SKM-1 treated with dmso at 0.1 percent for 144 hours (cell line): Measurements from ENCODE around the gene TMEM214.
A peak's percentile ranks its signal among the peaks of the same experiment; 100 is the strongest.

Source experiments
- DNase-seq: peaks from one replicate; lab custom pipeline; 2025; ENCODE audit not compliant: unreplicated experiment; lab: John Stamatoyannopoulos, UW

The TMEM214 gene, protein sequence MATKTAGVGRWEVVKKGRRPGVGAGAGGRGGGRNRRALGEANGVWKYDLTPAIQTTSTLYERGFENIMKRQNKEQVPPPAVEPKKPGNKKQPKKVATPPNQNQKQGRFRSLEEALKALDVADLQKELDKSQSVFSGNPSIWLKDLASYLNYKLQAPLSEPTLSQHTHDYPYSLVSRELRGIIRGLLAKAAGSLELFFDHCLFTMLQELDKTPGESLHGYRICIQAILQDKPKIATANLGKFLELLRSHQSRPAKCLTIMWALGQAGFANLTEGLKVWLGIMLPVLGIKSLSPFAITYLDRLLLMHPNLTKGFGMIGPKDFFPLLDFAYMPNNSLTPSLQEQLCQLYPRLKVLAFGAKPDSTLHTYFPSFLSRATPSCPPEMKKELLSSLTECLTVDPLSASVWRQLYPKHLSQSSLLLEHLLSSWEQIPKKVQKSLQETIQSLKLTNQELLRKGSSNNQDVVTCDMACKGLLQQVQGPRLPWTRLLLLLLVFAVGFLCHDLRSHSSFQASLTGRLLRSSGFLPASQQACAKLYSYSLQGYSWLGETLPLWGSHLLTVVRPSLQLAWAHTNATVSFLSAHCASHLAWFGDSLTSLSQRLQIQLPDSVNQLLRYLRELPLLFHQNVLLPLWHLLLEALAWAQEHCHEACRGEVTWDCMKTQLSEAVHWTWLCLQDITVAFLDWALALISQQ

DNA sequence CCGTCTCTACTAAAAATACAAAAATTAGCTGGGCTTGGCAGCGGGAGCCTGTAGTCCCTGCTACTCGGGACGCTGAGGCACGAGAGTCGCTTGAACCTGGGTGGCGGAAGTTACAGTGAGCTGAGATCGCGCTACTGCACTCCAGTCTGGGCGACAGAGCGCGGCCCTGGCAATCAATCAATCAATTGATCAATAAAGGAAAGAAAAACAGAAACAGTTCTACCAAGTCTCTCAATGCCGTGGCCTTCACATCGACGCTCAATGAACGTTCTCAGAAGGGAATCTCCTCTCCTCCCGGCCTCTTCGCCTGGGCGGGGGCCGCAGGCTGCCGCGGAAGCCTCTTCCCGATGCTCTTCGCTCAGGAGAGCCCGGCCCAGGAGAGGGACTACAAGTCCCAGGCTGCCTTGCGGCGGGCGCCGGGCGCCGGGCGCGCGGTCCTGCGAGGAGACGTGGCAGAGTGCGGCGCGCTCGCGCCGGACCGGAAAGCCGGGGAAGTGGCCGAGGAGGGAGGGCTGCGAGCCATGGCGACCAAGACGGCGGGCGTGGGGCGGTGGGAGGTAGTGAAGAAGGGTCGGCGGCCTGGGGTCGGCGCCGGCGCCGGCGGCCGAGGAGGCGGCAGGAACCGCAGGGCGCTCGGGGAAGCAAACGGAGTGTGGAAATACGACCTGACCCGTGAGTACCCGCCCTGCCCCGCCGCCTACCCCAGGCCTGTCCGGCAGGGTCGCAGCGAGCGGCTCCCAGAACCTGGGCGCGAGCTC lies at the start of gene TMEM214:
Gene TMEM214, plus strand, starts transcription at position 471 of the 758 bp plus-strand sequence. Its CDS starts 51 bp downstream, at position 522.
- peak; percentile 80 for DNase-seq

DNA sequence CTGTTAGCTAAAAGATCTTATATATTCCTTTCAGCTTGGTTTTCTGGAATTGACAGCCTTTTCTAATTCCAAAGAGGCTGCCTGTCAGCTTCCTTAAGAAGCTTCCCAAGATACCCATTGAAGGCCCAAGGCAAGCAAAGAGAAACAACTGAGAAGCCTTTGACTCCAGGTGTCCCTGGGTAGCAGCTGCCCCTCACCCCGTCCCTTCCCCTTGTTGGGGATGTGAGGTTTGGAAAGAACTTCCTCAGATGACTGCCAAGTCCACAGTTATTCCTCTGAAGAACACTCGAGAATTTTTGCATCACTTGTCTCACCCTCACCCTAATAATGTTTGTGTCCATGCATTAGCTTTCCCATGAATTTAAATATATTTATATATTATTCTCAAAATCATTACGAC lies 49.0 kb upstream of the TMEM214 start:
- DNase-seq, result no peak

DNA sequence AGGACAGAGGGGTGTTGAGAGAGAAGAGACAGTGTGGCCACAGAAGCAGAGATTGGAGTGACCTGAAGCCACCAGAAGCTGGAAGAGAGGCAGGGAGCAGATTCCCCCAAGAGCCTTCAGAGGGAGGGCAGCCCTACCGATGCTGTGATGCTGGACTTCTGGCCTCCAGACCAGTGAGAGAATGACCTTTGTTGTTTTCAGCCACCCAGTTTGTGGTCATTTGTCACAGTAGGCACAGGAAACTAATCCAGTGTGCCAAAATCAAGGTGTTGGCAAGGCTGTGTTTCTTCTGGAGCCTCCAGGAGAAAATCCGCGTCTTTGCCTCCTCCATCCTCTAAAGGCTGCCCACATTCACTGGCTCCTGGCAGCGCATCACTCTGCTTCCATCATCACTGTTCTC lies 47.0 kb upstream of the TMEM214 start:
- DNase-seq, result no peak

DNA sequence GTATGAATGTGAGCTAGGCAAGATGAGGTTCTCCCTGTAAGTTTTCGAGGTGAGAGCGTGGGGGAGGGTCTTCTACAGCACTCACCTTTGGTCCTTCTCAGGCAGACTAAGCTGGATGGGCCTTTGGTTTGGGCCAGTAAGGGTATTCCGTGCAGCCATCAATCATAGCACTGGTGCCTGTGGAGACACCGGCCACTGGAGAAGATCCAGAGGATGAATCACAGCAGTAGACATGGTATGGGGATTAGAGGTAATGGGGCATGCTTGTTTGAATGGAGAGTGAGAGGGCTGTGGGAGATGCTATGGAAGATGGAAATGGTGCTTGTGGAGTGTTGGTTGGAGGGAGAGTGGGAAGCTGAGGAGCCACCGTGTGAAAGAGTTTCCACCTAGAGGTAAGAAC lies 46.2 kb upstream of the TMEM214 start:
- no peak for DNase-seq

DNA sequence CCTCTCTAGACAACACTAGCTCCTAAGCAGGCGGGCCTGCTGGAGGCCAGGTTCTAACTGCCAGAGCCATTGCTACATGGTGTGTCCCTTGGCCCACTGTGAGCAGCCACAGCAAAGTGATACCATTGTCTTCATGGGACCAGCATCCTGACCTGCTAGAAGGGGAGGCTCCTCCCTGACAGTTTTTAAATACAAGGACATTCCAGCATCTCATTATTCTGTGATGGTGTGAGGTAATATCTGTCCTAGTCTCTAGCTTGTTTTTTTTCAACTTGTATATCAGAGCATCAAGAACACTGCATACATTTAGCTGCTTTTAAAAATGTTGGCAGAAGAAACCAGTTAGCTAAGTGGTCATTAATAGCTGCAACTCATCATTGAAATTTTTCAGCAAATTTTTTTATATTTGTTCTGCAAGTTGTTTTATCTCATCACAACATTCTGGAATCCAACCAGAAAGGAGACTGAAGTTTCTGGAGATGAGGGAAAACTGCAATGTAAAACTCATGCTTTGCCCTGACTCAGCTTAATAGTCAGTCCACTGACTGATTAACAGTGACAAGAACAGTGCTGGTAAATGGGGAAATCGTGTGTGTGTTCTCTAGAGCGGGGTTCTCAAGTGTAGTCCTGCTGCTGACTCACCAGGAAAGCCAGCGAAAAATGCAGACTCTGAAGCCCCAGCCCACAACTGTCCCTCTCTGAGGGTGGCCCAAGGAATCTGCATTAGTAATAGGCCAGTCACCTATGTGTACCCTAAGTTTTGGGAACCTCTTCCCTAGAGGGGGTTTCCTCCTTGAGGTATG lies 44.5 kb upstream of the TMEM214 start:
- no peak for DNase-seq

DNA sequence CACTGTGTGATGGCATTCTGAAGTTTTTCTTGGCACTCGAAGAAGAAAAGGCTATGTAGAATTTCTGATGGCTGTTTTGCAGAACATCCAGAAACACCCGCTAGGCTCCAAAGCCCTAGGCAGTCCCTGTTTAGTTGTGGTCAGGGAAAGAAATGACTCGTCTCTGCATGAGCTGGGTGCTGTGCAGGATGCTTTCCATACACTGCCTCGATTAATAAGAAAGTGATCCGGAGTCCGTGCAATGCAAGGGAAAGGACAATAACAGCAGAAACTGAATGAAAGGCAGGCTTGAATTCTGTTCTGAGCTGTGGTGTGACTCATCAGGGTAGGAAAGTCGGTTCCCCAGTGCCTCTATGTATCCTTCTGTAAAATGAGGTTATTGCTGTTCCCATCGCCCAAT lies 43.6 kb upstream of the TMEM214 start:
- DNase-seq, result no peak

DNA sequence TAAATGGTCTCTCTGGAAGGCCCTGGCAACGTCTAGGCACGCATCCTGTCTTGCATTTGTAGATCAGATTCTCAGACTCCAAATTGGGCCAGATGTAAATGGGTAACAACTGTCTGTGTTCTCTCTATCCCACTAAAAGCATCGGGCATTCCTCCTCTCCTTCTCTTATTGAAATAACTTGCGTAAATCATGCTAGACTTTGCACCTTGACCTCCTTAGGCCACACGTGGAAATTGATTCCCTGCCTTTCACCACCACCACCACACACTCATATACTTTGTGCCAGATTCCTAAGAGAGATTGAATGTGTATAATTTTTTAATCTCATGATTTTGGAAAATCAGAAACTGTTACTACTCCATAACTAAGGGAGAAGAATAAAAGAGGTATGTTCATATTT lies 41.0 kb upstream of the TMEM214 start:
- DNase-seq, result no peak

DNA sequence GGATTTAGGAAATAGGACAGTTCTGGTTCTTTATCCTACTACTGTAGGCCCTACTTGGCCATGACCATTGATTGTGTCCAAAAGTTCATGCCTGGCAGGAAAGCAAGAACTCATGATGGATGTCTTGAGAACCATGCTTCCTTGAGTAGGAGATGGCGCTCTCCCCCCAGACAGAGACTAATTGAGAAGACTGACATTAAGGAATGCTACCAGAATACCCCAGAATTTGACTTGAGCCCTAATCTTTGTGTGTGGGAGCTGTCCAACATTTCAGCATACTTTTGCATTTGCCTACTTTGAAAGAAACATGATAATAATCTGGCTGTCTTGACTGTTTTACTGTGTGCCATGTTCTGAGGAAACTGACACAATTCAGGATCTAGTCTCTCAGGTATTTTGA lies 39.0 kb upstream of the TMEM214 start:
- no peak for DNase-seq

DNA sequence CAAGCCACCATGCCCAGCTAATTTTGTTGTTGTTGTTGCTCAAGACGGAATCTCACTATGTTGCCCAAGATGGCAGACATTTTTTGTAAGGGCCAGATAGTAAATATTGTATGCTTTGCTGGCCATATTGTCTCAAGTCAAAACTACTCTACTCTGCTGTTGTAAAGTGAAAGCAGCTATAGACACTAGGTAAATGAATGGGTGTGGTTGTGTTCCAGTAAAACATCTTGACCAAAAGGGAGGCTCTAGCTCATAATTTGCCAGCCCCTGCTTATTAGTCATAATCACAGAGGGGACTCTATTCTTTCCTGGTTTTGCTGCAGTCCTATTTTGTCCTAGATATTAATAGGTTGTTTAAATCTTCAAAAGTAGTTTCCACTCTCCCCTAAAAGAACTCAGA lies 37.8 kb upstream of the TMEM214 start:
- DNase-seq, result no peak

DNA sequence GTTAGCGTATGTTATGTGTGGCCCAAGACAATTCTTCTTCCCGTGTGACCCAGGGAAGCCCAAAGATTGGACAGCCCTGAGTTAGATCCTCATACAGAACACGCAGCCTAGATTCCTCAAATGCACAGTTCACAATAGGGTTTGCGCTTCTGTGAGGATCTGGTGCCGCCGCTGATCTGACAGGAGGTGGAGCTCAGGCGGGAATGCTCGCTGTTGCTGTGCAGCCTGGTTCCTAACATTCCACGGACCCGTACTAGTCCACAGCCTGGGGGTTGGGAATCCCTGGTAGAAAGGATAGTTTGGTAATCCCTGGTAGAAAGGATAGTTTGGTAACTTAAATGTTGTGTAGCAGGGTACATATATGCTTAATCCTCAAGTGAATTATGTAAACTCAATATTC lies 35.4 kb upstream of the TMEM214 start:
- DNase-seq, result no peak

DNA sequence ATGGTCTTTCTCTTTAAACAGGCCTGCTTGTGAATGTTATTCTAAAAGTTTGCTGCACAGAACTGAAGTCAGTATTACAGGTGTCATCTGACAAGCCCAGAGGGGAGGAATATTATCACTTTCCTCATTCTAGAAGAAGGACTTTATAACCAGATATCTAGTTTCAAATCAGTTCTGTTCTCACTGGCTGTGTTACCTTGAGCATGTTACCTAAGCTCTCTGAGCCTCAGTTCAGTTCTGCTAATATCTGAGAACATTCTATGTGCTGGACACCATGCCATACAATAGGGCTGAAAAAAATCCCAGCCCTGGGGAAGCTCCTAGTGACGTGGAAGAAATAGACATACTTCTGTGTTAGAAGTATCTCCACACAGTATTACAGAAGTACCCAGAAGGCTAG lies 34.4 kb upstream of the TMEM214 start:
- no peak for DNase-seq

DNA sequence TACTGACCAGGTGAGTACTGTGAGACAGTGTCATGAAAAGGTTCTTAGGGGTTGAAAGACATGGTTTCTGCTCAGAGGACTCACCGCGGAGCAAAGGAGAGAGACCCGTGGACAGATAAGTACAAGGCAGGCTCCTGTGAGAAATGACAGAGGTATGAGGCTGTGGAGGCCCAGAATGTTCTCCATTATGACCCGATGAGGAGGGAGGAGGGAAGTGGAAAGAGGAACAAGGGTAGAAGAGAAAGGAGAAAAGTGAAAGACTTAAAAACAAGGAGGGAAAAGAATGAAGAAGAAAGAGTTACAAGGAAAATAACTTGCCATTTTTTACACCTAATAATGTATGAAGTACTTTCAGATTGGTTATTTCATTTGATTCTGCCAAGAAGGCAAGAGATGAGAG lies 32.5 kb upstream of the TMEM214 start:
- DNase-seq, result peak; percentile 27

DNA sequence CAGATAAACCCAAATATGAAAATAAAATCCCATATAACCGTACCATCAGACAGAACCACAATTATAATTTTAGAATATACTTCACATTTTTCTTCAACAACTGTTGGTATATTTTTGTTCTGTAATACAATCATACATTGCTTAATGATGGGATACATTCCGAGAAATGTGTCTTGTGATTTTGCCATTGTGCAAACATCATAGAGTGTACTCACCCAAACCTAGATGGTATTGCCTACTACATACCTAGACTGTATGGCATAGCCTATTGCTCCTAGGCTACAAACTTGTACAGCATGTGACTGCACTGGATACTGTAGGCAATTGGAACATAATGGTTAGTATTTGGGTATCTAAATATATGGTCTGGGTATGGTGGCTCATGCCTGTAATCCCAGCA lies 31.8 kb upstream of the TMEM214 start:
- DNase-seq, result no peak

DNA sequence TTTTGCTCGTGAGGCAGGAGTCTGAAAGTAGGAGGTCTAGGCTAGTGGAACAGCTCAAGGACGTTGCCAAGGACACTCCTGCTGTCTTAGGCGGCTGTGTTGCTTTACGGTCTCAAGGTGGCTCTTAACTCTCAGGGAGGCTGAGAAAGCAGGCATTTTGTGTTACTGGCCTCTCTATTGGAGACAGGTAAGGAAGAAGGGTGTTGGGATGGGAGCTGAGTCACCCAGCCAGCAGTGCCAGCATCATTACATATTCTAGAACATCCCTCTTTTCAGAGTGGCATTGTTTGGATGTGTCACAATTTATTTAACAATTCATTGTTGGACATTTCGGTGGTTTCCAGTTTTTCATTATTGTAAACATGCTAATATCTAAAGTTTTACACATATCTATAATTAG lies 30.8 kb upstream of the TMEM214 start:
- DNase-seq, result no peak

DNA sequence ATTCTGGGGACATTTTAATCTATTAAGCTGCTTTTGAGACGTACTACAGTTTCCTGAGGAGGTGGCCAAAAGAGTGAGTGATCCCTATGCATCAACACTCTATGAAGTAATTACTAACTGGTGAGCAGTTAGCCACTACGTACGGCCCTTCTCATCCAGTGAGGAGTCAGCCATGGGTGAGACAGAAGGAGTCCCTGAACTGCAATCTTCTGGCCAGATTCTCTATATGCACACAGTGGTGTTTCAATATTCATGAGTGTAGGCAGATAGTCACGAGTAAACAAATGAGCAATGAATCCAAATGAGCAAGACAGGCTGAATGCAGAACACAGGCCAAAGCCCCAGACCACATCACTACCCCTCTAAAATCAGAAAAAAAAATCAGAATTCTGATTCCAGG lies 29.8 kb upstream of the TMEM214 start:
- DNase-seq, result no peak

DNA sequence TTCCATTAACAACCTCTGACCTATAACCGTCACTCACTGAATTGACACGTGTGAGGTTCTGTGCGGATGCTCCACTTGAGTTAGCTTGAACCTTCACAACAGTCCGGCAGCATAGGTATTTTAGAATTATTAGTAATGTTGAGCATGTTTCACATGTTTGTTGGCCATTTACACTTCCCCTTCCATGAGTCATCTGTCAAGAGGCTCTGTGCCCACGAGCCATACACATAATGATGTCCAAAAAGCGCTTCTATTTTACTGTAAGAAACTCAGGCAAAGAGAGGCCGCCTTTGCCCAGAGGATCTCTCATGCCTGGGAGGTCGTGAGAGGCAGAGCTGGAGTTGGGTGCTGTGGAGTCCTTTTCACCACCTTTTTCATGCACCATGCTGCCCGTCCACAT lies 28.9 kb upstream of the TMEM214 start:
- DNase-seq, result no peak

DNA sequence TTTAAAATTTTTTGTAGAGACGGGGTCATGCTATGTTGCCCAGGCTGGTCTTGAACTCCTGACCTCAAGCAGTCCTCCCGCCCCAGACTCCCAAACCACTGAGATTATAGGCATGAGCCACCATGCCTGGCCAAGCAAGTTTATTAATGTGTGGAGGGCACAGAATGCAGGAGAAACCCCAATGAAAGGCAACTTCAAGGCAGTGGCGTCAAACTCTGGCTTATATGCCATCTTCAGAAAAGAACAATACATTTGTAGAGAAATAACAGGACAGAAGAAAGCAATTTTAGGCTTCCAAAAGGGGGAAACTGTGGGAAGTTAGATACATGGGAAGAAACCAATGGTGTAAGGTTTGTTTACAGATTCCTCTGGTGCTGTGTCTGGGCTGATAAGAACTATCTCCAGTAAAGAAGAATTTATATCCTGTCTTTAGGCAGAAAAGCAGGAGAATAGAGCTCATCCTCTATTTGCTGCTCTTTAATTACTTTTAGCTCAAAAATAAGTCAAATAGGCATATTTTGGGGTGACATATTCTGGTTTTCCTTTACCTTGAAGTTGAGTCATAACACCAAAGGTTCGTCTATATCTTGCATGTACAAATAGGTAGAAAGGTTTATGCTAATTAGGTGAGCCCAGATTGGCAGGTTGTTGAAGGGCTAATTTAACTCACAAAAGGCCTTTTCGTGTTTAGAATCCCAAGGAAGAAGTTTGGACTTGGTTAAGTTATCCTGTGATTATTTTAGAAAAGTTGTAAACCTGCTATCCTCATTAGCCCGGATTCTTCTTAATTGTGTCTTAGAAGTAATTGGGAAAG lies 26.0 kb upstream of the TMEM214 start:
- DNase-seq, result no peak

DNA sequence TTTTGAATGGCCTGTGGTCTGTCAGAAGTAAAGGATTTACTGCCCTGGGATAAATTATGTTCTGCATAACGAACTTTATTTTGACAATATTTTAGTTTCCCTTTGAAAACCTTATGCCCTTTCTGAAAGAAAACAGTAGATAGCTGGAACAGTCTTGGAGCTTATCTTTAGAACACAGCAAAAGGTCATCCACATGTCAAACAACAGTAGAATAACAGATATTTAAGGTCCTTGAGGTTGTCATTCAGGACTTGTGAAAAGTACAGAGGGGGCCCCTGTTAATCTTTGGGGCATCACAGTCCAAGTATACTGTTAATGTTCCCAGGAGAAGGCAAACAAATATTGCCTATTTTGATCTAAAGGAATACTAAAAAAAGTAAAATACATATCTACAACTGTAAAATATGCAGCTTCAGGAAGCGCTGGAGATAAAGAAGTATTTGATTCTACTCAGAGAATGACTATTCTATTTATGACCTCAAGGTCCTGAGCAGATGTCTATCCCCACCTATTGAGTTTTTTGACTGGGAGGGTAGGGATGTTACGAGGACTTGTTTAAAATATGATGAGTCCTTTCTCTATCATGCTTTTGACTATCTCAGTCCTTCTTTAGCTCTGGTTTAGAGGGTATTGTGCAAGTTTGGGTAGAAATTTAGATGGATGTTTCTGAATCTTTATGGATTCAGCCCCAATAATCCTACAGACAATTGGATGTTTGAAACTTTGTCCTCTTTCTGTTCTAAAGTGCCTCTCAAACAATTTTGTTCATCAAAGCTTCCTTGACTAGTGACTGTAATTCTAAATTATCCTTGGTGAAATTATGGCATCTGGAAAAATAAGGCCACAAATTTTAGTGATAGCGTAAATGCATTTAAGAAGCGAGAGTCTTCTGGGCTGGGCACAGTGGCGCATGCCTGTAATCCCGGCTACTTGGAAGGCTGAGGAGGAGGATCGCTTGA lies 25.1 kb upstream of the TMEM214 start:
- DNase-seq, result no peak

DNA sequence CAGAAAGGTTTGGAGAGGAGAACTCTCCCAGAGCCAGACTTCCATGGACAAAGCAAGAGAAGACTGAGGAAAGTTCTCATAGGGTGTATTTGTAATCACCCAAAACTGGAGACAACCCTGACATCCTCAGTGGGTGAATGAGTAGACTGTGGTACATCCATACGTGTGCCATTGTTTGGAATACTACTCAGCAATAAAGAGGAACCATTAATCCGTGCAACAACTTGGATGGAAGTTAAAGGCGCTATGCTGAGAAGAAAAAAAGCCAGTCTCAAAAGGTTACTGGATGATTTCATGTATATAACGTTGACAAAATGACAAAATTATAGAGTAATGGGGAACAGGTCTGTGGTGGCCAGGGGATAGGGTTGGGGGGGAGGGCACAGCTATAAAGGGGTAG lies 24.1 kb upstream of the TMEM214 start:
- DNase-seq, result no peak
